HG03064 (cell line): ENCODE measurements around the gene LRFN5.
"Not testable (repeated sequence)": the region's sequence is repeated elsewhere in the genome, so short reads cannot be mapped to it uniquely, and the experiment has no call there.

Source experiments
- ATAC-seq: cut with Tn5 transposase; IDR thresholded peaks from one replicate; pipeline ENCODE4 v1.9.1; 2021; ENCODE audit warnings: low read depth; ENCODE audit not compliant: unreplicated experiment

Gene LRFN5

DNA sequence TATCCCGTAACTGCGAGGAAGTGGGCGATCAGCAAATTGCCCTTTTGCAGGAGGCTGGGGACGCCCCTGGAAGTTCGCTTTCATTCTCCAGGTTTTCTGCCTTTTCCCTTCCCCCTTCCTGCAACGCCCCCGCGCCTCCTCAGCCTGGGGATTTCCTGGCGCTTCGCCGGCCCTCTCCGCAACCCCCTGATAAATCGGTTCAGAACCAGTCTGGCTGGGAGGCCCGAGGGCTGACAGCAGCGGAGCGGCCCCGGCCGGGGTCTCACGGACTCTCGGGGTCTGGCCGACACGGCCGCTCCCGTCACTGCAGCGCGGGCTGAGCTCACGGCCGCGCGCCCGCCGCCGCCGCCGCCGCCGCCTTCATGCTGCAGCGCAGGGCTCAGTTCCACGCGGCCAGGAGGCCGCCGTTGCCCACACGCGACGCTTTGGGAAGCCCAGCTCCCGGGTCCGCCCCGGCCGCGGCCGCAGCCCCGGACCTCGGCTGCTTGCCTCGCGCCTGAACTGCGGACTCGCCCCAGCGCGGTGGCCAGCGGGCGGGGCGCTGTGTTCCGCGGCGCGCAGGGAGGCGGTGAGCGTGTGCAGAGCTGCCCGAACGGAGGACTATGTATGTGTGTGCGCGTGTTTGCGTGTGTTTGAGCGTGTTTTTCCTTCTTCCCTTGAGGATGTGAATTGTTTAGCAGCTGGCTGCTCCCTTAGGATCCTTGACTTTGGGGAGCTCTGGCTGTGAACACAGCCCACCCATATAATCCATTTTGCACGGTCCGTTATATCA is at the start of gene LRFN5:
LRFN5 (plus strand) TSS at position 345 of the 772 bp plus-strand sequence.
- ATAC-seq: no peak

DNA sequence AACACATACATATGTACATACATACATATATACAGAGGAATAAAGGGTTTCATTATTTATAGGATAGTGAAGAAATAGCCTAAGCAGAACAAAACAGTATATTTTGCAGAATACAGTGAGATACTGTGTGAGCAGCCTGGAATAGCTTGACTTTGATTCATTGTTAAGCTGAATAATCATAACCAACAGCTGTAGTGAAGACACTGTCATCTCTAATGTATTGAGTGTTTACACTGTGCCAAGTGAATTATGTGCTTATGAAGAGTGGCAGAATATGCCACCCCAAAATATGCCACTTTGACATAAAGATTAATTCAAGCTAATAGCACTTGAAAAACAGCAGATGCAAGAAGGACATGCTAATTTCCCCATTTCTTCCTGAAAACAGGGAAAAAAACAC is 48.2 kb upstream of the LRFN5 start:
- ATAC-seq: no peak

- ATAC-seq: not testable (repeated sequence)
Measured at GRCh38 chr14:41566864-41567263, 39.8 kb upstream of the LRFN5 start.

- ATAC-seq: no peak
Measured at GRCh38 chr14:41568979-41569378, 37.7 kb upstream of the LRFN5 start.

- ATAC-seq: no peak
Measured at GRCh38 chr14:41570415-41571155, 36.1 kb upstream of the LRFN5 start.

GRCh38 chr14:41586237-41586636 is 20.4 kb upstream of the LRFN5 start:
- no peak for ATAC-seq

DNA sequence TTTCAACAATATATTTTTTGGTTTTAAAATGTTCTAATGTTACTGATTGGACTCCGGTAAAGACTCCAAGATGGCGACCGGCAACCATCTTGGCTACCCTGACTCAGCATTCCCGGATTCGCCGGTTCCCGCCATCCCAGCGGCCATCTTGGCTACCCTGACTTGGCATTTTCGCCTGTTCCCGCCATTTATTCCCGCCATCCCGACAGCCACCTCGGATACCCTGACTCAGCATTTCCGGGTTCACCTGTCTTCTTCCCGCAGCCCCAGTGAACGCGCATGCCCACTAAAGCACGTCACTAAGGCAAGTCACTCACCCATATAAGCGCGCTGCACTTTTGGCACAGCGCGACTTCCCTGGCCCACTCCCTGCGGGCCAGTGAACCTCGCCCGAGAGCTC is 9.0 kb upstream of the LRFN5 start:
- ATAC-seq: no peak

DNA sequence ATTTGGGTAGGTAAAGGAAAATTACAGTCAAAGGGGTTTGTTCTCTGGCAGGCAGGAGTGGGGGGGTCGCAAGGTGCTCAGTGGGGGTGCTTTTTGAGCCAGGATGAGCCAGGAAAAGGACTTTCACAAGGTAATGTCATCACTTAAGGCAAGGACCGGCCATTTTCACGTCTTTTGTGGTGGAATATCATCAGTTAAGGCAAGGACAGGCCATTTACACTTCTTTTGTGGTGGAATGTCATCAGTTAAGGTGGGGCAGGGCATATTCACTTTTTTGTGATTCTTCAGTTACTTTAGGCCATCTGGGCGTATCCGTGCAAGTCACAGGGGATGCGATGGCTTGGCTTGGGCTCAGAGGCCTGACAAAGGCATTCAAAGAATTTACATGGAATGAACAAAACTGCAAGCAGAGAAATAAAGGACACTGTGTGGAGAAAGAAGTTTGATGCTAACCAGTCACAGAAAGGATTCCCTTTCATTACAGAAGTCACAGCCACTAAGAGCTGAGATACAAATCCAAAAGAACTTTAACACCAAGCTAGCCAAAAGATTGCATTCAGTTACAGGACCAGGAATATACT is 6.8 kb upstream of the LRFN5 start:
- not testable (repeated sequence) for ATAC-seq

DNA sequence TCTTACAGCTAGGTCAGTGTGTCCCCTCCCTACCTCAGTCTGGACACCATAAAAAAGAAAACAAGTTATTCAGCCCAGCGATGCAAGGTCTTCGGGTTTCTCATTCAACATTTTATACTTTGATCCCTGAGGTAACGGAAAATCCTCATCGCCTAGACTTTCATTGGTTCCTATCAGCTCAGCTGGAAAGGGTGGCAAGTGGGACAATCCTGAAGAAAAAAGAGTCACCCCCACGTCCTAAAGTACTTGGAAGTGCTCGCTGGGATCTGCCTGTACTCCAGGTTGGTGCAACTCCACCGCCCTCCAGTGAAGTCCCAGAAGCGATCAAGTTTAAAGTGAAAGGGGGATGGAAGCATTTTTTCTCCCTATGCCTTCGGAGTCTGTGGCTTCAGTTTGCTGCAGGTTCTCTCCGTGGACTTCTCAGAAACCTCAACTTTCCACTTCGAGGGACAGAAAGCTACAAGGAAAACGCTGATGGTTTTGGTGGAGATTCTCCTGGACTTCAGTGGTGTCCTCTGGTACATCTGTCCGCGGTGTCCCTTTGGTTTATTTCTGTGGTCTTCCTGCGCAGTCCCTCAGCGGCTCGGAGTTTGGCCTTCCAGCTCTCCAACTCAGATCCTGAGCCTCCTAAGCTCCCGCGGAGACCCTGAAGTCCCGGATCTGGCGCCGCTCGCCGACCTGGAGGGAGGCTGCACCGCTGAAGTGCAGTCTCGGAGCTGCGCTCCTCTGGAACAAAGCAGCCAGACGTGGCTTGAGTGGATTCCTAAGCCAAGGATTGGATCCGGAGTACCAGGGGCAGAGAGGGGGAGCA is 1.8 kb upstream of the LRFN5 start:
- ATAC-seq: no peak

DNA sequence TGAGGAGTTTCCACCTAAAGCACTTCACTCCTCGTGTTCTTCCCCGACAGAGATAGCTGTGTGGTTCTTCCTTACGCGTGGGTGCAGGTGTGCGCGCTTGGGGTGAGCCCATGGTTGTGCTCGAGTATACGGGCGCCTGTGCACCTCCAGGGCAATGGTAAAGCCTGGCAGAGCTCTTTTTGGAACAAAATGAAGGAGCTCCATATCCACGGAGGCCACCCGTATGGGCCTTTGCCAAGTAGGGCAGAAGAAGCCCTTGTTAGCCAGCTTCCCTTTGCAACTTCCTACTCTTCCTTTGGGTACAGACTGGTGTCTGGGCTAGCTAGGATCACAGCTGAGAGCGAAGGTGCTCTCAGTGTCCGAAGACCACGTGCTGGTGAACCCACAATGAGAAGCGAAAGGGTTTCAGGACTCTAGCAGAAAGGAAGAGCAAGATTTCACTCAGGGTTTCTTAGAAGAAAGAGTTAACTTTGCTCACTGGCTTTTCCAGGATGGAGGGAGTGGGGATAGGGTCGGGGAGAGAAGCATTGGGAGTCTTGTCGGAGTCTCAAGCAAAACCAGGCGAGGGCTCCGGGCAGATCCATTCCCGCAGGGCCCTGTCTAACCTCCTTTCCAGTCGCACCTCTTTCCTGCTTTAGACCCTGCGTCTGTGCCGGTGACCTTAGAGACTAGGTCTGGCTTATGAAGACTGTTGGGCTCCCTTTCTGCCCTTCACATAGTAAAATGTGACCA is 960 bp upstream of the LRFN5 start:
- ATAC-seq: no peak

GRCh38 chr14:41606282-41606531 is 469 bp upstream of the LRFN5 start:
- no peak for ATAC-seq

GRCh38 chr14:41607304-41607775 is 664 bp downstream of the LRFN5 start:
- ATAC-seq: no peak

DNA sequence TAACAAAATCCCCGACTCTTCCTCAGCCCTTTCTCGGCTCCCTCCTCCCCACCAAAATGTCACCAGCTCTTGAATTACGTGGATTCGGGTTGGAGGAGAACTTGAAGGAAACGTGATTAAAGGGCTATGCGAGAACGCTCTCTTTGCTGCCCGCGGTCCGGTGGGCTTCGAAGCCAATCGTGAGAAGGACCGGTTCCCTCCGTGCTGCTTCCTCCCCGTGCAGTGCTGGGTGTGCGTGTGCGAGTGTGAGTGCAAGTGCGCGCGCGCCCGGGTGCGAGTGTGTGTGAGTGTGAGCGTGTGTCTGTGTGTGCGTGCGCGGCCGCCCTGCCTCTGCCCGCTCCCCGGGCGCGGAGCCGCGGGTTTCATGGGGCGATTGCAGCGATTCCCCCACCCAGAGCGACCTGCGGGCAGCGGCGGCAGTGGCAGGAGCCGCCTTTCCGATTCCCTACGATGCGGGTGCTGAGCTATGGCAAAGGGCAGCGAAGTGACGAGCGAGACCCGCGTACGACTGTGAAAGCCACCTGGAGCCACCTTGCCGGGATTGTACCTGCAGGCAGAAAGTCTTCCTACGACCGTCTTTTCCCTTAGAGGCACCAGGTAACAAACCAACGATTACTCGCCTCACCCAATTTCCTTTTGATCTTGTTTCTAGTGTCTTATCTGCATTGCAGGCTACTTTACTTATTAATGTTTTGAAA is 1.4 kb downstream of the LRFN5 start:
- ATAC-seq: no peak

DNA sequence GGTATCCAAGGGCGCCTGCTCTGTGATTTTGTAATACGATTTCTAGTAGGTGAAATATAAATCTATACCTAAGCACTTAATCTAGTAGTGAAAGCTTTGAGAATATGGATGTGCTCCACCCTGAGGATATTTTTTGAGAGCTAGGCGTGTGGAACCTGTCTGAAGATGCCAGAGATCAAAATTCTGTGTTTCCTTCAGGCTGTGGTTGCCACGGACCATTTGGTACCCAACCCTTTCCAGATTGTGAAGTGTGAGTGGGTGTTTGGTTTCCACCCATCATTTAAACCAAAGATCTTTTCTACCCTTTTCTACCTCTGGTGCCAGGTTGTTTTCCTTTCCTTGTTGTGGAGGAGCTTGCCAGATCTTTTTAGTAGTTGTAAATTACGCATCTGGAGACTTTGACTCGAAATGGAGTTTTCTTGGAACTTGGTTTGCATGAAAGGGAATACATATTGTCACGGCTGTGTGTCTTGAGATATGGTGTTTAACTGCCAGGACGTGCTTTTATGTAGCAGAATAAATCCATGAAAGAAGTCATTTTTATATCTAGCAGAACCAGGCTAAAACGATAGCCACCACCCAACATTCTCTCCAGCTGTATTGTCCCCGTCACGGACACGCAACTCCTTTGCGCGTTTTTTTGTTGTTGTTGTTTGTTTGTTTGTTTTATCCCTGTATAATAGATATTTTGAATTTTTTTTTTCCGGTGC is 2.2 kb downstream of the LRFN5 start:
- no peak for ATAC-seq

GRCh38 chr14:41609704-41610183 is 3.1 kb downstream of the LRFN5 start:
- no peak for ATAC-seq

- ATAC-seq: no peak
Measured at GRCh38 chr14:41615011-41615595, 8.4 kb downstream of the LRFN5 start.

DNA sequence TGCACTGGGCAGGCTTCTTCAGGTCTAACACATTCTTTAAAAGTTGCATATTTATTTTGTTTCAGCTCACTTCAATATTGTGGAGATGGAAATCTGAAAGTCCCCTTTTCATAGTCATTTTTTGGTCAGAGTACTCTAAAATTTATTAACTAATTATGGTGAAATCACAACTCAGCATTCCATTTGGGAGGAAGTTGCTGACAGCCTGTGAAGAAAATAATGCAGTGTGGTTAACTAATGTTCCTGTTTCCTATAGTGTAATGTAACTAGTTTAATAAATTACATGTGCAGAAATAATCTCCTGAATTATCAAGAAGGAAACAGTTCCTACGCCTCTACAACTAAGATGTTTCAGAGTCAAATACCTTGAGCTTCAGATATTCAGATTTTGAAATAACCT is 17.1 kb downstream of the LRFN5 start:
- ATAC-seq: no peak

DNA sequence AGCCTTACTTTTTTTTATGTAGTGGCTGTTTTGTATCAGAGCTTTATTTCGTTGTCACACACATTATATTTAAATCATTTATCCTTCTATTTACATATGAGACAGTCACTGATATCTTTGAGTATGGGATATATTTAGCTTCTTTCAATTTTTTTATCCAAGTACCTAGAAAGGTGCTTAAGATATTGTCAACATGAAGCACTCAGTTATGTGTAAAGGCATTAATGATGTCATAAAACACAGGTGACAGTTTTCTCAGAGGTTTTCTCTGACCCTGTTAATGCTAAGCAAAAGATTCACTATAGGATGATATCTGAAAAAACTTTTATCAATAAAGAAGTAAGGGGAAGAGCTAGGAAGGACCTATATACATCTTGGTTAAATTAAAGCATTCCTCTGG is 23.2 kb downstream of the LRFN5 start:
- ATAC-seq: no peak

GRCh38 chr14:41634286-41634685 is 27.6 kb downstream of the LRFN5 start:
- ATAC-seq: no peak
